ENCODE results near the gene CERCAM.

DNA sequence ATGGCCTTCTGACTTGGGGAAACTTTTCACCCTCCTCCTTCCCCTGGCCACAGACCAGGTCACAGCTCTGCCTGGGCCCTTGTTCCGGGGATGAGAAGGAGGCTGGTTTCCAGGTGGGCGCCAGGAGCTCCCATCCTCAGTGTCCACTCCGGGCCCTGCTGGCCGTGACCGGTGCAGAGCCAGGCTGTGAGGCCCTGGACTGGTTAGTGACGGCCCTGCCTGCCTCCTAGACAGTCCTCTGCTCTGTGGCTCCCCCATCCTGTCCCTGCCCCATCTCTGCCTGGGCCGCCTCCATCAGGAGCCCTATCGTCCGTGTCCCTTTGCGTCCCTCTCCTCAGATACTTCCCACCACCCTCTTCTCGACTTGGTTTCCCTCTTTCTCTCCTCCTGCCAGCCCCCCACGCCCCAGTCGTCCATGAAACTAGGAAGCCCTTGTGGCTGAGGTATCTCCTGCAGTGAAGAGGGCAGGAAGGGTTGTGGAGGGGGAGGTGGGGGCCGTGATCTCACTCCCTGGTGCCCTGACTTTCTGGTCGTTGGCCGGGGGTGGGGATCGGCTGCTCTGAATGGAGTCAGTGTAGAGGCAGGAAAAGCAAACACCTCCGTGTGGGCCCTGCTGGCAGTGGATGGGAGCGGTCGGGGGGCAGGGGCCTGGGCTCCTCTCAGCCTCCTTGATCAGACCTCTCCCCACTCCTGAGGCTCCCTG is 15.4 kb upstream of the CERCAM start:
- TF ChIP-seq, protein P1, sequence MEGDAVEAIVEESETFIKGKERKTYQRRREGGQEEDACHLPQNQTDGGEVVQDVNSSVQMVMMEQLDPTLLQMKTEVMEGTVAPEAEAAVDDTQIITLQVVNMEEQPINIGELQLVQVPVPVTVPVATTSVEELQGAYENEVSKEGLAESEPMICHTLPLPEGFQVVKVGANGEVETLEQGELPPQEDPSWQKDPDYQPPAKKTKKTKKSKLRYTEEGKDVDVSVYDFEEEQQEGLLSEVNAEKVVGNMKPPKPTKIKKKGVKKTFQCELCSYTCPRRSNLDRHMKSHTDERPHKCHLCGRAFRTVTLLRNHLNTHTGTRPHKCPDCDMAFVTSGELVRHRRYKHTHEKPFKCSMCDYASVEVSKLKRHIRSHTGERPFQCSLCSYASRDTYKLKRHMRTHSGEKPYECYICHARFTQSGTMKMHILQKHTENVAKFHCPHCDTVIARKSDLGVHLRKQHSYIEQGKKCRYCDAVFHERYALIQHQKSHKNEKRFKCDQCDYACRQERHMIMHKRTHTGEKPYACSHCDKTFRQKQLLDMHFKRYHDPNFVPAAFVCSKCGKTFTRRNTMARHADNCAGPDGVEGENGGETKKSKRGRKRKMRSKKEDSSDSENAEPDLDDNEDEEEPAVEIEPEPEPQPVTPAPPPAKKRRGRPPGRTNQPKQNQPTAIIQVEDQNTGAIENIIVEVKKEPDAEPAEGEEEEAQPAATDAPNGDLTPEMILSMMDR (IDR thresholded peaks at IDR 0.05): no peak
- TF ChIP-seq SIN3A (IDR thresholded peaks at IDR 0.05; ENCODE audit: borderline replicate concordance, insufficient read depth, low read depth, low read length) (no peak), REST (IDR thresholded peaks at IDR 0.05; ENCODE audit: insufficient read depth in 1 of 2, low read depth in 2 of 2, low read length in 1 of 2) (no peak), TCF7L2 (IDR thresholded peaks at IDR 0.05; ENCODE audit: low read depth, low read length) (no peak), POLR2AphosphoS5 (IDR thresholded peaks at IDR 0.05; ENCODE audit: low read depth, low read length) (no peak)
